ENCODE measurements around the gene SLC12A3.

Gene SLC12A3

GRCh38 chr16:56848029-56848936, 16.7 kb upstream of the SLC12A3 start:
- DNase-seq = peak; percentile 73

GRCh38 chr16:56848955-56849689, 15.9 kb upstream of the SLC12A3 start:
- peak; percentile 89 for DNase-seq

- DNase-seq = peak; percentile 70
These were observed 15.0 kb upstream of the SLC12A3 start for GRCh38 chr16:56849690-56850680.

GRCh38 chr16:56851671-56852400, 13.2 kb upstream of the SLC12A3 start:
- no peak for DNase-seq

- DNase-seq = no peak
These were observed 12.6 kb upstream of the SLC12A3 start for GRCh38 chr16:56852401-56852730.

- DNase-seq = no peak
These were observed 12.0 kb upstream of the SLC12A3 start for GRCh38 chr16:56852968-56853367.

- no peak for DNase-seq
These were observed 9.8 kb upstream of the SLC12A3 start for GRCh38 chr16:56855201-56855600.

- no peak for DNase-seq
These were observed 9.1 kb upstream of the SLC12A3 start for GRCh38 chr16:56855946-56856345.

- DNase-seq = no peak
These were observed 8.0 kb upstream of the SLC12A3 start for GRCh38 chr16:56856876-56857447.

GRCh38 chr16:56858374-56858773, 6.6 kb upstream of the SLC12A3 start:
- no peak for DNase-seq

- DNase-seq = no peak
These were observed 5.4 kb upstream of the SLC12A3 start for GRCh38 chr16:56859636-56860035.

- DNase-seq = no peak
These were observed 4.6 kb upstream of the SLC12A3 start for GRCh38 chr16:56860226-56861020.

GRCh38 chr16:56861092-56861610, 3.9 kb upstream of the SLC12A3 start:
- DNase-seq = no peak

- no peak for DNase-seq
These were observed 3.3 kb upstream of the SLC12A3 start for GRCh38 chr16:56861756-56862155.

- DNase-seq = no peak
These were observed 2.2 kb upstream of the SLC12A3 start for GRCh38 chr16:56862776-56863175.

- no peak for DNase-seq
These were observed 521 bp downstream of the SLC12A3 start for GRCh38 chr16:56865394-56866062.

- peak; percentile 12 for DNase-seq
These were observed 2.2 kb downstream of the SLC12A3 start for GRCh38 chr16:56866955-56867830.

GRCh38 chr16:56868175-56868574, 3.2 kb downstream of the SLC12A3 start:
- no peak for DNase-seq

GRCh38 chr16:56868766-56869165, 3.8 kb downstream of the SLC12A3 start:
- DNase-seq = peak; percentile 68

Data from kidney glomerular epithelial cell (primary cell).